Uterus (tissue), 2 donors: ENCODE results near the gene ASMTL.

Source experiments
- POLR2A ChIP-seq, 2 donors: fragments of 450-650 bp; IDR thresholded peaks; one replicate each; pipeline ENCODE4 v1.6.1; 2016; ENCODE audit warnings: antibody characterized with exemption in 2 of 2, mild to moderate bottlenecking in 1 of 2, moderate library complexity in 1 of 2
- TF ChIP-seq, protein P1 (sequence below), 4 experiments: fragments of 200-600 bp in 2 of 4; fragments of 450-650 bp in 2 of 4; sonication (generic) in 2 of 4; IDR thresholded peaks; one replicate each; pipeline ENCODE4 v1.5.1; 2016 to 2019; ENCODE audit warnings: antibody characterized with exemption in 4 of 4, mild to moderate bottlenecking in 2 of 4, moderate library complexity in 1 of 4

GRCh38 chrX:1378306-1378759, 74.4 kb downstream of the ASMTL start:
- TF ChIP-seq, protein P1, sequence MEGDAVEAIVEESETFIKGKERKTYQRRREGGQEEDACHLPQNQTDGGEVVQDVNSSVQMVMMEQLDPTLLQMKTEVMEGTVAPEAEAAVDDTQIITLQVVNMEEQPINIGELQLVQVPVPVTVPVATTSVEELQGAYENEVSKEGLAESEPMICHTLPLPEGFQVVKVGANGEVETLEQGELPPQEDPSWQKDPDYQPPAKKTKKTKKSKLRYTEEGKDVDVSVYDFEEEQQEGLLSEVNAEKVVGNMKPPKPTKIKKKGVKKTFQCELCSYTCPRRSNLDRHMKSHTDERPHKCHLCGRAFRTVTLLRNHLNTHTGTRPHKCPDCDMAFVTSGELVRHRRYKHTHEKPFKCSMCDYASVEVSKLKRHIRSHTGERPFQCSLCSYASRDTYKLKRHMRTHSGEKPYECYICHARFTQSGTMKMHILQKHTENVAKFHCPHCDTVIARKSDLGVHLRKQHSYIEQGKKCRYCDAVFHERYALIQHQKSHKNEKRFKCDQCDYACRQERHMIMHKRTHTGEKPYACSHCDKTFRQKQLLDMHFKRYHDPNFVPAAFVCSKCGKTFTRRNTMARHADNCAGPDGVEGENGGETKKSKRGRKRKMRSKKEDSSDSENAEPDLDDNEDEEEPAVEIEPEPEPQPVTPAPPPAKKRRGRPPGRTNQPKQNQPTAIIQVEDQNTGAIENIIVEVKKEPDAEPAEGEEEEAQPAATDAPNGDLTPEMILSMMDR (IDR thresholded peaks at IDR 0.05), result no peak
- TF ChIP-seq POLR2A (IDR thresholded peaks at IDR 0.05), result no peak
